ENCODE data around the gene UNC13C. TPM values are rescaled to one million over a fixed set of nuclear protein-coding genes. Genes with fewer than 3 reads are reported as not detected.

The UNC13C gene
- total RNA-seq, 1 donor from 2014 or later = 0.21 TPM

- no peak for DNase-seq (ENCODE audit: low read depth)
These were observed 657.9 kb downstream of the UNC13C start for GRCh38 chr15:54636147-54636546.

- DNase-seq (ENCODE audit: low read depth) = no peak
These were observed 660.4 kb downstream of the UNC13C start for GRCh38 chr15:54638666-54639065.

- no peak for DNase-seq (ENCODE audit: low read depth)
These were observed 662.6 kb downstream of the UNC13C start for GRCh38 chr15:54640873-54641272.

DNA sequence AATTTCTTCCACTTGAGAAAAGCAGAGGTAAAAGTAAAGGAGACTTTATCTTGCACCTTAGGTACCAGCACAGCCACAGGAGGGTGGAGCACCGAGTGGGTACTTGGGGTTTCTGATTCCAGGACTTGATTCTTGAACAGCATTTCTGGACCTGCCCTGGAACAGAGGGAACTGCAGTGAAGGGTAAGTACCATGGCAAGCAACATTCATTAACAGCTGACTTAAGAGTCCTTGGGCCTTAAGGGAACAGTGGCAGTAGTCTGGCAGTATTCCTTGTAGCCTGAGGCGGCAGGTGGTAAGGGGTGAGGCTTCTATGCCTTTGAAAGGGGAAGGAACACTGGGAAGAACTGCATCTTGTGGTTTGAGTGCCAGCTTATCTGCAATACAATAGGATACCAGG lies 666.6 kb downstream of the UNC13C start:
- DNase-seq (ENCODE audit: low read depth) = no peak

GRCh38 chr15:54659646-54660045 lies 681.4 kb downstream of the UNC13C start:
- DNase-seq (ENCODE audit: low read depth) = no peak

DNA sequence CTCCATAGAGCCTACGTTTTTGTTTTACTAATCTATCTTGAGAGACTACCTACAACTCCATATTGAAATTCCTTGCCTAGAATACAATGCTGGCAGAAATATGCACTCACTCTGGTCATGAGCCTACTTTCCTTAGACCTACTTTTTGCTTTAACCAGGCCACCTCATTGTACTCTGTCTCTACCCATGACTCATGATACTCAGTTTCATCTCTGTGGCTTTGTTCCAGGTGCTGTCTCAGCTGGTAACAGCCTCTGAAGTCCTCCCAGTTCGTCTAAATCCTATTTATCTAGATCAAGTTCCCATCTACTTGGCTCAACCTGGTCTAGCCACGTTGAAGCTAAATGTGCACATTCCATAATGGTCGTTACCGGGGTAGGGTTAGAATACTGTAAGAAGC lies 682.1 kb downstream of the UNC13C start:
- DNase-seq (ENCODE audit: low read depth) = no peak

GRCh38 chr15:54675241-54675640 lies 697.0 kb downstream of the UNC13C start:
- DNase-seq (ENCODE audit: low read depth) = no peak

DNA sequence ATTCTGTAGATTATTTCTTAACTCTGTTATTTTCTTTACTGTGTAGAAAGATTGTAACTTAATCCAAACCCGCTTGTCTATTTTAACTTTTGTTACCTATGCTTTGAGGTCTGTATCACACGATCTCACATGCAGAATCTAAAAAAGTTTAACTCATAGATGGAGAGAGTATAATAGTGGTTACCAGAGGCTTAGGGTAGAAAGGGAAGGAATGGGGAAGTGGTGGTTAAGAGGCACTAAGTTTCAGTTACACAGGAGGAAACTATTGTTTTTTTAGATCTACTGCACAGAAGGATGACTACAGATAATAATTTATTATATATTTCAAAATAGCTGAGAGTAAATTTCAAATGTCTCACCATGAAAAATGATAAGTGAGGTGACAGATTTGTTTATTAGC lies 703.3 kb downstream of the UNC13C start:
- no peak for DNase-seq (ENCODE audit: low read depth)

Other genes with a start within 250 kb of the UNC13C start
- gene WDR72, start 218.8 kb upstream of the UNC13C start, total RNA-seq = not detected in 2 replicates

All from myocyte (in vitro differentiated cells).